Naive thymus-derived CD4-positive, alpha-beta T cell (primary cell): ENCODE measurements around the gene AZU1. TPM values are rescaled to one million over a fixed set of nuclear protein-coding genes. Genes with fewer than 3 reads are reported as not detected.

ENCODE experiments used
- ATAC-seq: fragments of 150-1000 bp; cut with Tn5 transposase; 2 replicates; pipeline ENCODE4 v1.10.0; 2021; ENCODE audit warnings: mild to moderate bottlenecking, moderate library complexity
- CTCF ChIA-PET: fragments of 350-600 bp; sonication (Branson Sonifier 250); formaldehyde crosslinking; loops from one replicate; lab custom pipeline; 2021; ENCODE audit warnings: antibody characterized with exemption; lab: Charles Lee
- POLR2A ChIA-PET: fragments of 350-600 bp; sonication (Branson Sonifier 250); formaldehyde crosslinking; loops from one replicate; lab custom pipeline; 2021; ENCODE audit warnings: antibody characterized with exemption, inconsistent platforms; lab: Charles Lee
- DNase-seq, 9 donors: peaks; one replicate each; pipeline versions ENCODE4 v3.0.0 to v3.0.0-alpha.2; 2020 to 2022; ENCODE audit warnings: mixed read lengths in 1 of 9
- H3K27ac ChIP-seq: one replicate; pipeline ENCODE4 v1.7.0; 2013; ENCODE audit warnings: mild to moderate bottlenecking, low read depth, low read length, moderate library complexity
- H3K27me3 ChIP-seq, 2 donors: one replicate each; pipeline ENCODE4 v1.7.0; 2013; ENCODE audit warnings: low read length in 2 of 2, mild to moderate bottlenecking in 2 of 2, moderate library complexity in 2 of 2; ENCODE audit not compliant: control insufficient read depth in 2 of 2, insufficient read depth in 2 of 2
- H3K36me3 ChIP-seq, 3 experiments: 1 replicate in 2 of 3; 2 replicates in 1 of 3; pipeline ENCODE4 v1.7.0; 2013; ENCODE audit warnings: low read length in 3 of 3, mild to moderate bottlenecking in 3 of 3, moderate library complexity in 1 of 3; ENCODE audit not compliant: insufficient read depth in 3 of 3, control insufficient read depth in 2 of 3
- H3K4me1 ChIP-seq, 2 donors: one replicate each; pipeline ENCODE4 v1.7.0; 2013; ENCODE audit warnings: low read length in 2 of 2, mild to moderate bottlenecking in 2 of 2, moderate library complexity in 1 of 2; ENCODE audit not compliant: control insufficient read depth in 2 of 2, insufficient read depth in 2 of 2
- H3K4me3 ChIP-seq: 2 replicates; pipeline ENCODE4 v1.7.0; 2013; ENCODE audit warnings: mild to moderate bottlenecking, low read length
- H3K9me3 ChIP-seq, 3 experiments: 1 replicate in 2 of 3; 2 replicates in 1 of 3; pipeline ENCODE4 v1.7.0; 2013; ENCODE audit warnings: low read length in 3 of 3; ENCODE audit not compliant: control insufficient read depth in 2 of 3
- H3K27ac Mint-ChIP-seq, 9 donors: one replicate each; pipeline ENCODE4 v1.8.0; 2020 to 2022; ENCODE audit warnings: mixed read lengths in 9 of 9, mild to moderate bottlenecking in 8 of 9, moderate library complexity in 5 of 9, inconsistent platforms in 2 of 9
- H3K27me3 Mint-ChIP-seq, 5 donors: one replicate each; pipeline ENCODE4 v1.8.0; 2021 to 2022; ENCODE audit warnings: mixed read lengths in 5 of 5, mild to moderate bottlenecking in 1 of 5
- H3K36me3 Mint-ChIP-seq, 5 donors: one replicate each; pipeline ENCODE4 v1.8.0; 2020 to 2022; ENCODE audit warnings: mixed read lengths in 5 of 5, mild to moderate bottlenecking in 3 of 5, inconsistent platforms in 1 of 5
- H3K4me1 Mint-ChIP-seq, 7 donors: one replicate each; pipeline ENCODE4 v1.8.0; 2020 to 2022; ENCODE audit warnings: mixed read lengths in 7 of 7, mild to moderate bottlenecking in 3 of 7, inconsistent platforms in 1 of 7
- H3K4me3 Mint-ChIP-seq, 10 donors: one replicate each; pipeline ENCODE4 v1.8.0; 2020 to 2022; ENCODE audit warnings: mild to moderate bottlenecking in 10 of 10, mixed read lengths in 10 of 10, moderate library complexity in 6 of 10, inconsistent platforms in 2 of 10
- H3K9me3 Mint-ChIP-seq, 11 donors: one replicate each; pipeline ENCODE4 v1.8.0; 2020 to 2022; ENCODE audit warnings: mixed read lengths in 11 of 11, mild to moderate bottlenecking in 4 of 11, inconsistent platforms in 1 of 11, moderate library complexity in 1 of 11
- intact Hi-C, 2 donors: fragments of 100-400 bp; cut with micrococcal nuclease; formaldehyde crosslinking; loops; one replicate each; pipeline ENCODE4 v1.15.1; 2023
- polyA plus RNA-seq, 2 donors: library from polyadenylated mRNA; unstranded; fragments of 300-500 nt; fragmentation: Illumina TruSeq; gene quantifications; one replicate each; pipeline ENCODE4 v1.2.3, GENCODE V29; 2021
- total RNA-seq, 6 experiments: library from RNA in 5 of 6; stranded (reverse) in 5 of 6; gene quantifications; 1 replicate in 5 of 6; 2 replicates in 1 of 6; pipeline ENCODE4 v1.2.3 and lab custom pipeline; 2021 to 2026

The AZU1 gene
- total and polyA plus RNA-seq, 7 experiments from 2014 or later = 0.64 to 4.1 TPM; not detected in 5

- POLR2A ChIA-PET = interaction anchor here (0.6 to 3.0 kb wide), 4 partner anchors 58 to 370 kb away, joined by 3 to 11 read pairs (median 4); partner anchors contain the start of gene CNN2
- H3K36me3 ChIP-seq = no peaks in the 10 kb centered on the region
- CTCF ChIA-PET = interaction anchor here (0.6 to 2.1 kb wide), 5 partner anchors 51 to 125 kb away, joined by 3 to 5 read pairs (median 4); partner anchors contain the start of gene WDR18
- peaks cover 14 to 21% of the 10 kb centered on the region in 2 donors for H3K4me1 ChIP-seq
- no peaks in the 10 kb centered on the region for H3K9me3 ChIP-seq
- no peak within 1 kb of the TSS for H3K27ac ChIP-seq
- H3K4me3 ChIP-seq = no peak within 1 kb of the TSS
- ATAC-seq = peak; percentile 18
- Mint-ChIP-seq H3K4me3 (peak within 1 kb of the TSS in 6 of 10 donors; percentile 25 to 64 (median 39)), H3K27ac (peak within 1 kb of the TSS in 1 of 9 donors; percentile 24), H3K27me3 (peaks cover 0 to 19% (median 0%) of the 10 kb centered on the region in 5 donors), H3K9me3 (peaks cover 0 to 2% (median 0%) of the 10 kb centered on the region in 11 donors), H3K36me3 (no peaks in the 10 kb centered on the region), H3K4me1 (peaks cover 0 to 18% (median 16%) of the 10 kb centered on the region in 7 donors)
- no peak for DNase-seq
- intact Hi-C loops = no loop called here
- no peaks in the 10 kb centered on the region for H3K27me3 ChIP-seq
These were observed 31.5 kb downstream of the AZU1 start, which contains the start of gene CFD for GRCh38 chr19:858868-859843. Gene CFD, plus strand, starts transcription at chr19:859664. Its CDS starts 26 bp downstream, at chr19:859690.

- no peaks in the 10 kb centered on the region for H3K36me3 ChIP-seq
- DNase-seq (no peak), ATAC-seq (no peak)
- peak overlapping the region in 3 of 10 donors; percentile 23 to 78 (median 49) for H3K4me3 Mint-ChIP-seq
- ChIA-PET CTCF (no interaction called here), POLR2A (interaction anchor here (1.3 to 4.3 kb wide), 3 partner anchors 32 to 46 kb away, joined by 5 to 54 read pairs (median 21); partner anchors contain the start of genes MED16 and RNU6-9)
- peaks cover 0 to 18% (median 0%) of the 10 kb centered on the region in 5 donors for H3K27me3 Mint-ChIP-seq
- no peaks in the 10 kb centered on the region for H3K36me3 Mint-ChIP-seq
- no peak overlapping the region for H3K4me3 ChIP-seq
- H3K27ac ChIP-seq = no peak overlapping the region
- no peaks in the 10 kb centered on the region for H3K27me3 ChIP-seq
- peaks cover 0 to 23% (median 16%) of the 10 kb centered on the region in 7 donors for H3K4me1 Mint-ChIP-seq
- intact Hi-C loops = loop anchor here (5.0 to 10.0 kb wide), 3 partner anchors 179 to 384 kb away; partner anchors contain the start of genes ARHGAP45 (in 1 of the 2), ATP5F1D (in 1 of the 2) and MIDN (in 1 of the 2)
- peaks cover 14 to 23% of the 10 kb centered on the region in 2 donors for H3K4me1 ChIP-seq
- no peaks in the 10 kb centered on the region for H3K9me3 ChIP-seq
- no peak overlapping the region for H3K27ac Mint-ChIP-seq
- H3K9me3 Mint-ChIP-seq = peaks cover 0 to 2% (median 0%) of the 10 kb centered on the region in 11 donors
These were observed 33.6 kb downstream of the AZU1 start for GRCh38 chr19:861141-861755.

DNA sequence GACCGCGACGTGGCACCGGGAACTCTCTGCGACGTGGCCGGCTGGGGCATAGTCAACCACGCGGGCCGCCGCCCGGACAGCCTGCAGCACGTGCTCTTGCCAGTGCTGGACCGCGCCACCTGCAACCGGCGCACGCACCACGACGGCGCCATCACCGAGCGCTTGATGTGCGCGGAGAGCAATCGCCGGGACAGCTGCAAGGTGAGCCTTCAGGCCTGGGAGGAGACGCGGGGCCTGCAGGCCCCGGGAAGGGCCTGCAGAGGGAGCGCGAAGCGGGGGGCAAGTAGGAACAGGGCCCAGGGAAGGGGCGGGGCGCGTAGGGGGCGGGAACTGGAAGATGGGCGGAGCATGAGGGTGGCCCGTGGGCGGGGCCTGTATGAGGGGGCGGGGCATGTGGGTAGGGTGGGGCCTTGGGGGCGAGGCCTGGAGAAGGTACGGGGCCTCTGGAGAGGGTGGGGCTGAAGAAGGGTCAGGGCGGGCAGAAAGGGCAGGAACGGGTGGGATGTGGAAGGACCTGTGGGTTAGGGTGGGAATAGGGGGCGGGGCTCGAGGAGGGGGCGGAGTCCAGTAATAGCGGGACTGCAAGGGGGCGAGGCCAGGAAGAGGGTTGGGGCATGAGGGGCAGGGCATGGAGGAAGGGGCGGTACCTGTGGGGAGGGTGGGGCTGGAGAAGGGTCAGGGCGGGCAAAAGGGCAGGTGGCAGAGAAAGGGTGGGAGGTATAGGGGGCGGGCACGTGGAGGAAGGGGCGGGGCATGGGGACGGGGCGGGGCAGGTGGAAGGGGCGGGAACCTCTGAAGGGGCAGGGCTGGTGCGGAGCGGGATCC lies 34.3 kb downstream of the AZU1 start:
- Mint-ChIP-seq H3K4me1 (peaks cover 0 to 23% (median 16%) of the 10 kb centered on the region in 7 donors), H3K36me3 (no peaks in the 10 kb centered on the region), H3K27ac (peak overlapping the region in 6 of 9 donors; percentile 57 to 91 (median 82)), H3K4me3 (peak overlapping the region in 9 of 10 donors; percentile 34 to 82 (median 74)), H3K27me3 (peaks cover 0 to 18% (median 0%) of the 10 kb centered on the region in 5 donors), H3K9me3 (peaks cover 0 to 2% (median 0%) of the 10 kb centered on the region in 11 donors)
- ChIA-PET POLR2A (interaction anchor here (1.3 to 5.8 kb wide), 6 partner anchors 31 to 178 kb away, joined by 5 to 82 read pairs (median 18); partner anchors contain the start of genes ABCA7, KISS1R, MED16 and RNU6-9), CTCF (interaction anchor here (2.2 to 2.9 kb wide), 3 partner anchors 54 to 120 kb away, joined by 10 to 22 read pairs (median 18); partner anchors contain the start of gene KISS1R)
- Histone ChIP-seq H3K4me1 (peaks cover 14 to 23% of the 10 kb centered on the region in 2 donors), H3K27ac (no peak overlapping the region), H3K4me3 (no peak overlapping the region), H3K27me3 (no peaks in the 10 kb centered on the region), H3K36me3 (no peaks in the 10 kb centered on the region), H3K9me3 (no peaks in the 10 kb centered on the region)
- ATAC-seq = peak; percentile 58
- DNase-seq = peak; percentile 35 to 72 (median 58)
- intact Hi-C loops = loop anchor here (1.0 to 10.0 kb wide), 15 partner anchors 10 to 383 kb away; partner anchors contain the start of genes MED16 (in 2 of the 2), PTBP1 (in 2 of the 2), RNU6-9 (in 2 of the 2) and ARHGAP45 (in 1 of the 2)

DNA sequence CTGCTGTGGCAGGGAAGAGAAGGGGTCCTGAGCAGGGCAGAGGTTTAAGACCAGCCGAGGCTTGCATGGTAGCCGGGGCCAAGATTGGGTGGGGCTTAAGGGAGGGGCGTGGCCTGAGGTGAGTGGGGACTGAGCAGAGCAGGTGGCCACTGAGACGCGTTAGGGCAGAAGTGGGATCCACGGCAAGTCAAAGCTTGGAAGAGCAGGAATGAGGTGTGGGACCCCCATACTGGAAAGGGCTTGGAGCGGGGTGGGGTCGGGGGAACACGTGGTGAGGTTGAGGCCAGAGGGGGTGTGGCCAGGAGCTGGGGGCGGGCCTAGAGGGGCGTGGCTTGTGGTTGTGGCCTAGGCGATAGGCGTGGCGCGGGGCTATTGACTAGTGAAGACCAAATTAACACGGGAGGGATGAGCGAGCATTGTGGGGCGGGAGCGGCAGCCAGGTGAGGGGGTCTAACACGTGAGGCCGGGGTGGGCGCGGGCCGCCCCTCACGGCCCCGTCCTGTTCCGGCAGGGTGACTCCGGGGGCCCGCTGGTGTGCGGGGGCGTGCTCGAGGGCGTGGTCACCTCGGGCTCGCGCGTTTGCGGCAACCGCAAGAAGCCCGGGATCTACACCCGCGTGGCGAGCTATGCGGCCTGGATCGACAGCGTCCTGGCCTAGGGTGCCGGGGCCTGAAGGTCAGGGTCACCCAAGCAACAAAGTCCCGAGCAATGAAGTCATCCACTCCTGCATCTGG lies 35.1 kb downstream of the AZU1 start:
- CTCF ChIA-PET = interaction anchor here (1.1 to 2.9 kb wide), 15 partner anchors 12 to 151 kb away, joined by 3 to 26 read pairs (median 6); partner anchors contain the start of genes KISS1R, MED16 and WDR18
- peak overlapping the region; percentile 34 to 82 (median 78) for H3K4me3 Mint-ChIP-seq
- H3K4me3 ChIP-seq = peak overlapping the region; percentile 36

More for the DNA sequence above, 35.1 kb downstream of the AZU1 start:
- no peaks in the 10 kb centered on the region for H3K27me3 ChIP-seq
- H3K27ac Mint-ChIP-seq = peak overlapping the region; percentile 39 to 94 (median 82)
- intact Hi-C loops = loop anchor here (1.0 to 10.0 kb wide), 16 partner anchors 10 to 382 kb away; partner anchors contain the start of genes MED16 (in 2 of the 2), PTBP1 (in 2 of the 2), RNU6-9 (in 2 of the 2) and ARHGAP45 (in 1 of the 2)
- H3K9me3 Mint-ChIP-seq = peaks cover 0 to 2% (median 0%) of the 10 kb centered on the region in 11 donors
- peaks cover 0 to 16% (median 0%) of the 10 kb centered on the region in 5 donors for H3K27me3 Mint-ChIP-seq
- H3K36me3 Mint-ChIP-seq = peaks cover 3 to 5% (median 4%) of the 10 kb centered on the region in 5 donors
- H3K9me3 ChIP-seq = no peaks in the 10 kb centered on the region
- peaks cover 14 to 23% of the 10 kb centered on the region in 2 donors for H3K4me1 ChIP-seq
- DNase-seq = peak; percentile 70 to 86 (median 80)
- POLR2A ChIA-PET = interaction anchor here (1.1 to 5.8 kb wide), 10 partner anchors 9 to 213 kb away, joined by 3 to 82 read pairs (median 5); partner anchors contain the start of genes ABCA7, KISS1R, MED16 and RNU6-9
- no peak overlapping the region for H3K27ac ChIP-seq
- peak; percentile 74 for ATAC-seq
- H3K4me1 Mint-ChIP-seq = peaks cover 0 to 23% (median 17%) of the 10 kb centered on the region in 7 donors
- H3K36me3 ChIP-seq = peaks cover 0 to 6% (median 0%) of the 10 kb centered on the region in 3 experiments
